SK-N-SH treated with all-trans-retinoic acid at 6 μM for 48 hours (cell line): ENCODE measurements around the gene ST8SIA2.

Experiments used
- ARNTL ChIP-seq: fragments of 450-650 bp; formaldehyde crosslinking; IDR thresholded peaks from 2 replicates; pipeline ENCODE4 v1.5.0; 2020; ENCODE audit warnings: low read depth, mild to moderate bottlenecking, moderate library complexity, borderline replicate concordance
- CSDC2 ChIP-seq: fragments of 250-450 bp; sonication (Bioruptor Pico); IDR thresholded peaks from 2 replicates; pipeline ENCODE4 v1.5.0; 2020; ENCODE audit warnings: mild to moderate bottlenecking, moderate library complexity
- ESRRG ChIP-seq: fragments of 250-450 bp; sonication (Bioruptor Pico); IDR thresholded peaks from 2 replicates; pipeline ENCODE4 v1.6.1; 2021; ENCODE audit warnings: mild to moderate bottlenecking
- PATZ1 ChIP-seq: fragments of 250-450 bp; sonication (Bioruptor Pico); IDR thresholded peaks from 2 replicates; pipeline ENCODE4 v1.8.0; 2020; ENCODE audit warnings: mild to moderate bottlenecking, moderate library complexity, borderline replicate concordance
- RARB ChIP-seq: fragments of 250-450 bp; sonication (Bioruptor Pico); IDR thresholded peaks from 2 replicates; pipeline ENCODE4 v1.8.0; 2021; ENCODE audit warnings: mild to moderate bottlenecking, moderate library complexity
- ZNF8 ChIP-seq: fragments of 450-650 bp; formaldehyde crosslinking; IDR thresholded peaks from 2 replicates; pipeline ENCODE4 v1.5.0; 2020; ENCODE audit warnings: mild to moderate bottlenecking, moderate library complexity
- TF ChIP-seq, protein P1 (sequence below): fragments of 250-450 bp; sonication (Bioruptor Pico); IDR thresholded peaks from 2 replicates; pipeline ENCODE4 v1.5.1; 2020; ENCODE audit warnings: low read depth, mild to moderate bottlenecking, moderate library complexity
- TF ChIP-seq, protein P2 (sequence below): fragments of 250-450 bp; sonication (Bioruptor Pico); IDR thresholded peaks from 2 replicates; pipeline ENCODE4 v1.5.1; 2021; ENCODE audit warnings: mild to moderate bottlenecking, moderate library complexity

- TF ChIP-seq PATZ1 (no peak), CSDC2 (CRISPR knock-in tag) (no peak), ZNF8 (CRISPR knock-in tag) (no peak), RARB (CRISPR knock-in tag) (no peak), ARNTL (no peak), ESRRG (no peak)
- TF ChIP-seq, protein P1, sequence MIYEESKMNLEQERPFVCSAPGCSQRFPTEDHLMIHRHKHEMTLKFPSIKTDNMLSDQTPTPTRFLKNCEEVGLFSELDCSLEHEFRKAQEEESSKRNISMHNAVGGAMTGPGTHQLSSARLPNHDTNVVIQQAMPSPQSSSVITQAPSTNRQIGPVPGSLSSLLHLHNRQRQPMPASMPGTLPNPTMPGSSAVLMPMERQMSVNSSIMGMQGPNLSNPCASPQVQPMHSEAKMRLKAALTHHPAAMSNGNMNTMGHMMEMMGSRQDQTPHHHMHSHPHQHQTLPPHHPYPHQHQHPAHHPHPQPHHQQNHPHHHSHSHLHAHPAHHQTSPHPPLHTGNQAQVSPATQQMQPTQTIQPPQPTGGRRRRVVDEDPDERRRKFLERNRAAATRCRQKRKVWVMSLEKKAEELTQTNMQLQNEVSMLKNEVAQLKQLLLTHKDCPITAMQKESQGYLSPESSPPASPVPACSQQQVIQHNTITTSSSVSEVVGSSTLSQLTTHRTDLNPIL (CRISPR knock-in tag): no peak
- TF ChIP-seq, protein P2, sequence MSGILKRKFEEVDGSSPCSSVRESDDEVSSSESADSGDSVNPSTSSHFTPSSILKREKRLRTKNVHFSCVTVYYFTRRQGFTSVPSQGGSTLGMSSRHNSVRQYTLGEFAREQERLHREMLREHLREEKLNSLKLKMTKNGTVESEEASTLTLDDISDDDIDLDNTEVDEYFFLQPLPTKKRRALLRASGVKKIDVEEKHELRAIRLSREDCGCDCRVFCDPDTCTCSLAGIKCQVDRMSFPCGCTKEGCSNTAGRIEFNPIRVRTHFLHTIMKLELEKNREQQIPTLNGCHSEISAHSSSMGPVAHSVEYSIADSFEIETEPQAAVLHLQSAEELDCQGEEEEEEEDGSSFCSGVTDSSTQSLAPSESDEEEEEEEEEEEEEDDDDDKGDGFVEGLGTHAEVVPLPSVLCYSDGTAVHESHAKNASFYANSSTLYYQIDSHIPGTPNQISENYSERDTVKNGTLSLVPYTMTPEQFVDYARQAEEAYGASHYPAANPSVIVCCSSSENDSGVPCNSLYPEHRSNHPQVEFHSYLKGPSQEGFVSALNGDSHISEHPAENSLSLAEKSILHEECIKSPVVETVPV (CRISPR knock-in tag): no peak
Measured at GRCh38 chr15:92471288-92471687, 77.6 kb downstream of the ST8SIA2 start.
